Measurements from ENCODE around the gene KIF1B. TPM values are rescaled to one million over a fixed set of nuclear protein-coding genes. Genes with fewer than 3 reads are reported as not detected.

The KIF1B gene
- total and polyA plus RNA-seq, 9 of the 15 experiments (the other 6 are each of a cell fraction or from before 2014, with no cell fraction given), result 2.8 to 19.8 (median 11.9) TPM

- in situ Hi-C loops (cut with MboI), result no loop called here
Observed at GRCh38 chr1:10216090-10216749, 5.8 kb downstream of the KIF1B start.

More at GRCh38 chr1:10216090-10216749, 5.8 kb downstream of the KIF1B start:
- Histone ChIP-seq H3K4me3 (no peak overlapping the region), H2AFZ (ENCODE audit: low read depth, low read length) (no peak overlapping the region), H3K9me1 (ENCODE audit: control insufficient read depth, insufficient read depth, low read length) (no peaks in the 10 kb centered on the region), H3K36me3 (ENCODE audit: control insufficient read depth, insufficient read depth, low read length) (no peaks in the 10 kb centered on the region), H3K4me1 (replicated peaks in 1 of 2; ENCODE audit: control insufficient read depth in 2 of 2, insufficient read depth in 2 of 2, low read length in 2 of 2) (peaks cover 3 to 21% of the 10 kb centered on the region in 2 experiments), H3K9ac (ENCODE audit: insufficient read depth in 1 of 2, low read depth in 2 of 2, low read length in 2 of 2) (no peak overlapping the region), H3K79me2 (ENCODE audit: control insufficient read depth, insufficient read depth, low read length) (peaks cover 29% of the 10 kb centered on the region), H3K27me3 (ENCODE audit: control insufficient read depth in 2 of 2, insufficient read depth in 2 of 2, low read length in 2 of 2) (no peaks in the 10 kb centered on the region), H3K9me3 (replicated peaks; ENCODE audit: control insufficient read depth, insufficient read depth, low read depth, low read length) (no peaks in the 10 kb centered on the region), H4K20me1 (replicated peaks; ENCODE audit: control insufficient read depth, insufficient read depth, low read length) (peaks cover 4% of the 10 kb centered on the region; the same call in 1 of the 2 replicates), H3K4me2 (ENCODE audit: insufficient read depth, low read length) (no peak overlapping the region), H3K27ac (ENCODE audit: extremely low read depth, low read depth, low read length) (no peak overlapping the region)
- TF ChIP-seq ZNF121 (CRISPR knock-in tag; conservative IDR thresholded peaks at IDR 0.05), result 0 out of 2 replicates have a peak, but pooled peaks have one; percentile 17
- no peak for TF ChIP-seq TBL1XR1 (IDR thresholded peaks at IDR 0.05; ENCODE audit: low read length in 2 of 2)
- no peak for TF ChIP-seq ZNF212 (CRISPR knock-in tag; IDR thresholded peaks at IDR 0.05)
- no peak for TF ChIP-seq MBD2 (IDR thresholded peaks at IDR 0.05; ENCODE audit: borderline replicate concordance, low read depth)
- TF ChIP-seq PBX2 (CRISPR knock-in tag; IDR thresholded peaks at IDR 0.05; ENCODE audit: low read depth), result no peak
- TF ChIP-seq PBX2 (tag; conservative IDR thresholded peaks at IDR 0.05; ENCODE audit: low read depth), result peak; percentile 39; the same call in 1 of the 2 replicates
- peak; percentile 26 for TF ChIP-seq MEIS2 (IDR thresholded peaks at IDR 0.05; ENCODE audit: partially characterized antibody)
- DNase-seq (ENCODE audit: extremely low read depth in 1 of 4, low spot score in 3 of 4) (no peak), ATAC-seq (no peak), FAIRE-seq (no peak)
- ChIA-PET POLR2A (interaction anchor here (1.2 to 2.5 kb wide), 5 partner anchors 11 to 162 kb away, joined by 3 to 7 read pairs (median 5); no protein-coding TSS in a partner anchor), CTCF (ENCODE audit: low intra/inter-chr PET ratio) (no interaction called here)
- intact Hi-C loops (cut with micrococcal nuclease), result no loop called here
- BruUV-seq (replicated peaks), result no TSS peak
- 66% methylated on average over 7 of the region's 7 CpGs for WGBS (ENCODE audit: insufficient coverage, low coverage, missing lambda C conversion rate)
